Right renal pelvis (tissue), 4 donors: ENCODE measurements around the gene MYH11. TPM values are rescaled to one million over a fixed set of nuclear protein-coding genes. Genes with fewer than 3 reads are reported as not detected.
"Not testable (repeated sequence)": the region's sequence is repeated elsewhere in the genome, so short reads cannot be mapped to it uniquely, and the experiment has no call there.

Source experiments
- DNase-seq, 4 donors: peaks; one replicate each; pipeline ENCODE4 v3.0.0-alpha.2; 2013; ENCODE audit warnings: low read depth in 4 of 4, low spot score in 3 of 4, missing footprints in 1 of 4
- polyA plus RNA-seq, 4 donors: library from polyadenylated mRNA; unstranded; fragments of 120-200 nt; gene quantifications; one replicate each; pipeline ENCODE4 v1.2.1, GENCODE V29; 2013; ENCODE audit not compliant: insufficient read length in 4 of 4

Gene MYH11
- polyA plus RNA-seq, 4 donors, result 11.8 to 16.1 (median 13.7) TPM

DNA sequence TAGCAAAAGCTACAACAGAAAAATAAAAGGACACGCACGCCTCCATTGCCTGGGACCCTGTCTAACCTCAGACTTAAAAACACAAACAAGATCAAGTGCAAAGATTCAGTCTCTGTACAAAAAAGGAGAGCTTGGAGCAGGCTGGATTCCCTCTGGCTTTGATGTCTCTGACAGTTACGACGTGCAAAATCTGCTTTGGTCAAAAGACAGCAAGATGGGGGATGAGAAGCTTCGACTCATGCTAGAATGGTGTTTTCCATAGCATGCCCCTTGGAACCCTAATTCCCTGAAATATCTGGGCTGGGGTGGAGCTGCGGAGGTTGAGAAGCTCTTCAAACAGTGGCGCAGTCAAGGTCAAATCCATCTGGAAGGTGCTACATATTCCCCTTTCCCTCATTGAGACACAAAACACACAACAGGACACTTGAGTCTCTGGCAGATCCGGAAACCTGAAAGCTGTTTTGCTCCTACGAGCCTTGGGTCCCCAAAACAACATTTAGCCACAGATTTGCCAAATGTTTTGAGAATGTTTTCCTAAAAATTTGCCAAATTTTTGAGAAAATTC, 9.1 kb downstream of the MYH11 start:
- peak in 1 of 4 donors; percentile 22 for DNase-seq

DNA sequence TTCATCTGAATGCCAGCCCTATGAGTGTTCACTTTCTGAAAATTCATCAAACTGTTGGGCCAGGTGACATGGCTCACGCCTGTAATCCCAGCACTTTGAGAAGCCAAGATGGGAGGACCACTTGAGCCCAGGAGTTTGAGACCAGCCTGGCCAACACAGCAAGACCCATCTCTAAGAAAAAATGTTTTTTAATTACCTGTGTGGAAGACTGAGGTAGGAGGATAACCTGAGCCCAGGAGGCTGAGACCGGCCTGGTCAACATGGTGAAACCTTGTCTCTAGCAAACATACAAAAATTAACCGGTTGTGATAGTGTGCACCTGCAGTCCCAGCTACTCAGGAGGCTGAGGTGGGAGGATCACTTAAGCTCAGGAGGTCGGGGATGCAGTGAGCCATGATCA, 10.3 kb downstream of the MYH11 start:
- DNase-seq, result no peak

DNA sequence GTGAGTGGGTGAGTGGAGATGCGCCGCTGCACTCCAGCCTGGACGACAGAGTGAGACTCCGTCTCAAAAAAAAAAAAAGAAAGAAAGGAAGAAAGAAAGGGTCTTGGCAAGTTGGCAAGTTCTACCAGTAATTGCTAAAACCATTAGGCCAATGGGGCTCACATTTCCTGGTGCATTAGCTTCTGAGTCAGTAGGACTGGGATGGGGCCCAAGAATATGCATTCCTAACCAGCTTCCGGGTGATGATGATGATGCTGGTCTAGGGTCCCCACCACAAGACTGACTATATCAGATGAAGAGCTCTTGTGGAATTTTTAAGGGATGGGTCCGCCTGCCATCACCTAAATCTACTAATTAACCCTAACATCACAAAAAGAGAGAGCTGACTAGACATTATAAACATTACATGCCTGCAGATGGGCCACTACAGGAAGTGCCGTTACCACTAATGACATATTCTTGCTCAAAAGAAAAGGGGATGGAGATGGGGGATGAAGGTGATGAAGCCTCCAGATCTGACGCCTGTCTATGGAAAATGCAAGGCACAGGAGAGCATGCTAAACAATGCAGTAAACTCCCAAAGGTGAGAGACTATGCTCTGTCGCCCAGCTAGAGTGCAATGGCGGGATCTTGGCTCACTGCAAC, 13.1 kb downstream of the MYH11 start:
- DNase-seq, result no peak

DNA sequence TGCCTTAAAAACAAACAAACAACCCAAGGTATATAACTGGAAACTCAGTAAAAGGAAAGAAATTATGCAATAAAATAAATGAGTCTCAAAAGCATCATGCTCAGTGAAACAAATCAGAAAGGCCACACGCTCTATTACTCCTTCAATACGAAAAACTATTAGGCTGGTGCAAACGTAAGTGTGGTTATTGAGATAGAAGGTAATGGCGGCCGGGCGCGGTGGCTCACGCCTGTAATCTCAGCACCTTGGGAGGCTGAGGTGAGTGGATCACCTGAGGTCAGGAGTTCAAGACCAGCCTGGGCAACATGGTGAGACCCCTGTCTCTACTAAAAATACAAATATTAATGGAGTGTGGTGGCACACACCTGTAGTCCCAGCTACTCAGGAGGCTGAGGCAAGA, 17.6 kb downstream of the MYH11 start:
- DNase-seq, result not testable (repeated sequence)

DNA sequence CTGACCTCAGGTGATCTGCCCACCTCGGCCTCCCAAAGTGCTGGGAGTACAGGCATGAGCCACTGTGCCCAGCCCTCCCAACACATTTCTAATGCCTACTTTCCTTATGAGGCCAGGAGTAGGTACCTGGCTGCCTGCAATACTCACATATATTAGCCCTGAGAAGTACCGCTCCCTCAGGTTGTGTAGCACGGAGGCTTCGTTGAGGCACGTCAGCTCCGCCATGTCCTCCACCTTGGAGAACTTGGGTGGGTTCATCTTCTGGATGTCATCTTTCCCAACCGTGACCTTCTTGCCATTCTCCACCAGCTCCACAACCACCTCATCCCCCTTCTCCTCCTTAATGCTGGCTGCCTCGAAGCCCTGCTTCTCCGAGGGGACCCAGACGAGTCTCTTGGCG, 19.1 kb downstream of the MYH11 start:
- no peak for DNase-seq

DNA sequence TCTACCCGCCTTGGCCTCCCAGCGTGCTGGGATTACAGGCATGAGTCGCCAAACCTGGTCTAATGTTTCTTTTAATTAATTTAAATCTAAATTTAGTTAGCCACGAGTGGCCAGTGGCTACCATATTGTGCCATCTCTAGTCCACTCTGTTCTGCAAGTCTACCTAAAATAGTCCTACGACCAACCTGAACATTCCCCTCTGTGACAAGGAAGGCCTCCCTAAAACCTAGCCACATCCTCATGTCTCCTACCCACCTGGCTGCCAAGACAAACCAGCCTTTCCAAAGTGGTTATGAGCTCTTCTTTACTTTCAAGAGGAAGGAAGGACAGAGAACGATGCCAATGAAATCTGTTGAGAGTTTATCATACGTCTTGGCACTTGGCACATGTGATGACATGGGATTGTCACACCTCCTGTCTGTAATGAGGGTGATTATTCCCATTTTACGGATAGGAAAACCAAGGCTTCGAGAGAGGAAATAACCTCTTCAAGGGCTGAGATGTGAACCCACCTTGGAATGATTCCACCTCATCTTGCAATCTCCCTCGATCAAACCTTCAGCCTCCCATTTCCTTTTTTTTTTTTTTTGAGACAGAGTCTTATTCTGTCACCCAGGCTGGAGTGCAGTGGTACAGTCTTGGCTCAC, 19.7 kb downstream of the MYH11 start:
- DNase-seq, result no peak

DNA sequence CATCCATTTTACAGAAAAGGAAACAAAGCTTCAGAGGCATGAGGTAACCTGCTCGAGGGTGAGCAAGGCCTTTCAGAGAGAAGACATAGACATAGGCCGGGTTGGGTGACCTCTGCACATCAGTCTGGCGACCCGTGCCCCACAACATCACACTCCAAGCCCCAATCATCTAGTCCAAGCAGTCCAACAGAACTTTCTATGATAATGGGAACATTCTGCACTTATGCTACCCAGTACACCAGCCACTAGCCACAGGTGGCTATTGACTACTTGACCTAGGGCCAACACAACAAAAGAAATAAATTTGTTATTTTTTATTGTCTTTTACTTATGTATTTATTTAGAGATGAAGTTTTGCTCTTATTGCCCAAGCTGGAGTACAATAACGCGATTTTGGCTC, 20.8 kb downstream of the MYH11 start:
- no peak for DNase-seq

DNA sequence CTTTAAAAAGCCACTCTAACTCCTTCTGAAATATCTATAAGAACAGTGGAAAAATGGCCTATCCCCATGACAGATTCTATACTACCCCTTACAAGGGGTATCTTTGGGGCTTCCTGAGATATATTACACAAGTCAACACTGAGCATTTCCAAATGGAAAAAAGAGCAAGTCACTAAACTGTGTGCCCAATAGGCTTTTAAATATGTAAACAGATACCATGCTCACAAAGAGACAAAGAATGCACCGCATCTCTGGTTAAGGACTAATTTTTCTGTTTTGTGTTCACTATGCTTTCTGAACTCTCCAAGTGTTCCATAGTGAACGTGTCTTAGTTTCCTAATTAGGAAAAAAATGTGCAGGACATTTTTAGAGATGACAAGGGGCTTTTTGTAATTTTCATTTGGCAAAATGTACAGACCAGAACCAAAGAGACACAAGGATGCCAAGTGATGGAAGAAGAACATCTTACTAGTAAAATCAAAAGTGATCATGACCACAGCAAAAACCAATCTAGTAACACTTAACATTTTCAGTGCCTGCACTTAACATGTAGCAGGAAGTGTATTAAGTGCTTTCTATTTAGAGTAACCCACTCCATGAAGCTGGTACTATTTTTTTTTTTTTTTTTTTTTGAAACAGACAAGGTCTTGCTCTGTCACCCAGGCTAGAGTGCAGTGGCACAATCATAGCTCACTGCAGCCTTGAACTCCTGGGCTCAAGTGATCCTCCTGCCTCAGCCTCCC, 21.5 kb downstream of the MYH11 start:
- no peak for DNase-seq

DNA sequence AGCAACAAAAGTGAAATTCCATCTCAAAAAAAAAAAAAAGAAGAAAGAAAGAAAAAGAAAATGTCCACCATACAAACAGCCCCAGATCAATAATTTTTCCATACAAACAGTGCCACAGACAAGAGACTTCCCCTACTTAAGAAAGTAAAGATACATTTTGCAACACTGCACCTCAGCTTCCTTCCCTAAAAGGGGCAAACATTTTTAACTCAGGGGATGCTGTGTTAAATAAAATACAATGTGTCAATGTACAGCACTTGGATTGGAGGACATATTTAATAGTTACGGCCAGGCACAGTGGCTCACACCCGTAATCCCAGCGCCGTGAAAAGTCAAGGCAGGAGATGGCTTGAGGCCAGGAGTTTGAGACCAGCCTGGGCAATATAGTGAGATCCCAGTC, 22.3 kb downstream of the MYH11 start:
- DNase-seq, result no peak

DNA sequence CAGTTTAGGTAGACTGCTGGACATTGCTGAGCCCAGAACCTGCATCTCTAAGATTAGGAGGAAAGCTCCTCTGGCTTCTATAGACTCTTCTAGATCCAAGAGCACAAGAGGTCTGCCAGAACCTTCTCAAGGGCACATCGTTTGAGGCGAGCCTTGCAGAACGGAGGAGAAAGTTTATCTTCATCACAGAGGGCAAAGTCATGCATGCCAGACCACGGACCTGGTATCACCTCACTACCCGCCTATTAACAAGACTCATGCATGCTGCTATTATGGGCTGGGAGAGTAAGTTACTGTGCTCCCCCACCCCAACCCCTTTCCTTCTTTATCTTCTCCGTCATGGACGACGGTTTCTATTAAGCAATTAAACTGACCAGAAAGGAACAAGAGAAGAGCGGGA, 23.3 kb downstream of the MYH11 start:
- DNase-seq, result no peak

DNA sequence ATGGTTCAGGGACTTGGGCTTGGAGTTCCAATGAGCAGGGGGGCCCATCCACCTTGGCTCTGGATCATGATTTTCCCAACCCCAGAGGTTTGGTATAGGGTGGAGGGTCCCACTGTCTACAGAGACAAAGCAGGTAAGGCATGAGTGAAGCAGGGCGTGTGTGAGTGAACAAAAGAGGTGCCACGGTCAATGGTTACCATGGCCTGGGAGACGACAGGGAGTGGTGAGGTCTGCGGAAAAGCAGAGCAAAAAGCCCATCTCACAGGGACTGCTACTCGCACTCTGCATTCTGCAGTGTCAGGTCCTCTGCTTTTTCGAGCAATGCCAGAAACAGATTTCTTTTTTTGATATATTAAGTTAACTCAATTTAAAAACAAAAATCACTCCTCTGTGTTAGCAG, 24.6 kb downstream of the MYH11 start:
- DNase-seq, result no peak

DNA sequence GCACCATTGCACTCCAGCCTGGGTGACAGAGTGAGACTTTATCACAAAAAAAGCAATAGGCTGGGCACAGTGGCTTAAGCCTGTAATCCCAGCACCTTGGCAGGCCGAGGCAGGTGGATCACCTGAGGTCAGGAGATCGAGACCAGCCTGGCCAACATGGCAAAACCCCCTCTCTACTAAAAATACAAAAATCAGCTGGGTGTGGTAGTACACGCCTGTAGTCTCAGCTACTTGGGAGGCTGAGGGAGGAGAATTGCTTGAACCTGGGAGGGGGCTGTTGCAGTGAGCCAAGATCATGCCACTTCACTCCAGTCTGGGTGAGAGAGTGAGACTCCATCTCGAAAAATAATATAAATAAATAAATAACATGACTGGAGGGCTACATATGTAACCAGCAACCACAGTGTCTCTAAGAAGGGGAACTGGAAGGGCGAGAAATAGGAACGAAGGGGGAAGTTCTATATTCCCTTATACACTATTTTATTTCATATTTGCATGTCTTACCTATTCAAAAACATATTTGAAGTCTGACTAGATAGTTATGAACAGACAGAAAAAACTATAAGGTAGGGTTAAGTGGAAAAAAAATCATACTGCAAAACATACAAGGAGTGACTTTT, 25.9 kb downstream of the MYH11 start:
- DNase-seq, result no peak

DNA sequence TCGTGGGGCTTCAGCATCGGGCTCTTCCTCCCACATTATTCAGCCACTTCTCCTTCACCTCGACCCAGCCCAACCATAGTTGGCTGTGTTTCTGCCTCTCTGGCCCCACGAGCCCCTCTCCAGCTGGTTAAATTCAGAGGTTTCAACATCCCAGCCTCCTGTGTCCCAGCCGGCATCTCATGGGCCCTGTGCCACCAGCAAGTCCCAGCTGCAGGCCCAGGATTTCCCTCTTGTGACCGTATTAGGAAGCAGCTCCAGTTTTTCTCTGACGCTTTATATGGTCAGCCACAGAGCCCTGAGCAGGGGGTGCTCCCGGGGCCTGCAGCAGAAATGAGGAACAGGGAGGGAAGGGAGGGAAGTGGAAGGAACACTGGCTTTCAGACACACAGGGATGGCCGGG, 27.4 kb downstream of the MYH11 start:
- peak in 2 of 4 donors; percentile 20 to 36 for DNase-seq

DNA sequence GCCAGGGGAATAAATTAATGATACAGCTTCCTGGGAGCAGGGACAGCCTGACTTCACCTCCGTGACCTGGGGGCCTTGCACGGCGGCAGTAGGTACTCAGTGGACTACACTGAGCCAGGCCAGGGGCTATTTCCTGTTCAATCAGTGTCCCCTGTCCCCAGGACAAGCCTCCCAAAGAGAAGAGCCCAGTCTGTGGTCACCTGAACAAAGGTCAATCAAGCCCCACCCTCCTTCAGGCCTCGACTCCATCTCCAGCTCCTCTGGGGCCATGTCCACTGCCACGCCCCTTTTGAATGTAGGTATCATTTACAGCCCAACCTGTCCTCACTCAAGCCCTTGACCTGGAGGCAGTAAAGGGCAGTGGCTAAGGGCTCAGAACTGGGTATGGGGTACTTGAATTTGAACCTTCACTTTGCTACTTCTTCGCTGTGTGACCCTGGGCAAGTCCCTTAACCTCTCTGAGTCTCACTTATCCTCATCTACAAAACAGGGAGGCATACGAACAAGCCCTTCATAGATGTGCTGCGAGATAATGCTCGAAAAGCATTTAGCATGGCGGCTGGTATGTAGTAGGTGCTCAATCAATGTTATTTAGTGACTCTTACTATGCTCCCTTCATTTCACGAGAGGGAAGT, 29.0 kb downstream of the MYH11 start:
- DNase-seq, result no peak

DNA sequence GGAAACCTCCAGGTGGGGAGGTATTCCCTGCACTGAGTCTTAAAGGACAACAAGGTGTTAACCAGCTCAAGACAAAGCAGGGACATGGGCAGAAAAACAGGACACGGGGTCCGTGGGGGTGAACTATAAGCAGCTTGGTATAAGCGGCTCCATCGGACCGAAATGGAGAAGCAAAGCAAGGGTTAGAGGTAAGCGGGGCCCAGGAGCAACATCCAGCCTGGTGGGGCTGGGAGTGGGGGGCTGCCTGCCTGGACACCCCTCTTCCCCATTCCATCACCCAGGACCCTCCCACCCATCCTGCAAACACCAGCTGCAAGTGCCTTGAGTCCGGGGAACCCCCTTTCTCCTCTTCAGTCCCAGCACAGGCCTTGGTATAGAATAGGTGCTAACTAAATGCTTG, 29.5 kb downstream of the MYH11 start:
- DNase-seq, result no peak

DNA sequence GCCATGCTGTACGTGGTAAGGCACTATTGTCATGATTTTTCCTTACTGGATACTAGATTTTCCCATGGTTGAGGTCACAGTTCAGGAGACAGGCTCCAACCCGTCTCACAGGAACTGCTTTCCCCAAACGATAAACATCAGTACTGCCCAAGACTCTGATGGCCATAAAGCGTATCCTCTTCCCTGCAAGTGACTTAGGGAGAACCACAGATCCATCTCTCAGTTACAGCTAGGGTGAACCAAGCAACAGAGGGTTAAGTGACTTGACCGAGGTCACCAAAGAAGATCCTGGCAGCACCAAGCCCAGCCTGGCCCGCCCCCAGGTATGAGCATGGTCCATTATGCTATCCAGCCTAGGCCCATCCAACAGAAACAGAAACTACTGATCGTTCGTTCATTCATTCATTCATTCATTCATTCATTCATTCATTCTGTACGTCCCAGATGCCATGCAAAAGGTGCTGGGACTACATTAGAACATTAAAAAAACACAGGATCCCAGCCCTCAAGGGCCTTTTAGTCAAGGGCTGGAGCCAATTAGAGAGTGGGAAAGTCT, 31.0 kb downstream of the MYH11 start:
- no peak for DNase-seq

DNA sequence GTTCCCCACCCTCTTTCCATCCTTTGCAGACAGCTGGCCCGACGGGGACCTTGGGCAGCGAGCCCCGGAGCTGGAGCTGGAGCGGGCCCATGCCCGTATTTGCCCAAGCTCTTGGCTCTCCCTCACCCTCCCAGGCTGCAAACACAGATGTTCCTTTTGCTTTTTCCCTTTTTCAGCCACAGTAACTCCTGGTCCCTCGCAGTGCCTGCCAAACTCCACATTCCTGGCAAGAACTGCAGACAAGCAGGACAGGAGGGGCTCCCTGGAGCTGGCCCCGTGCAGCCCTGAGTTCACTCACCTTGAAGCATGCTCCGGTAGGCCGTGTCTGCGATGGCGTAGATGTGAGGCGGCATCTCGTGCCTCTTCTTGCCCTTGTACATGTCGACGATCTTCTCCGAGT, 33.9 kb downstream of the MYH11 start:
- no peak for DNase-seq

DNA sequence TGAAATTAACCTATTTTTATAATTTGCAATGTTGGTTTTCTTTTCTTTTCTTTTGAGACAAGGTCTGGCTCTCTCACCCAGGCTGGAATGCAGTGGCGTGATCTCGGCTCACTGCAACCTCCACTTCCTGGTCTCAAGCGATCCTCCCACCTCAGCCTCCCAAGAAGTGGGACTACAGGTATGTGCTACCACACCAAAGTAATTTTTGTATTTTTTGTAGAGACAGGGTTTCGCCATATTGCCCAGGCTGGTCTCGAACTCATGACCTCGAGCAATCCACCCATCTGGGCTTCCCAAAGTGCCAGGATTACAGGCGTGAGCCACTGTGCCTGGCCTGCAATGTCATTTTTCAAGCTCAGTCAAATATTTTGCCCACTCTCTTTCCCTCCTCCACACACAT, 36.0 kb downstream of the MYH11 start:
- DNase-seq, result no peak

DNA sequence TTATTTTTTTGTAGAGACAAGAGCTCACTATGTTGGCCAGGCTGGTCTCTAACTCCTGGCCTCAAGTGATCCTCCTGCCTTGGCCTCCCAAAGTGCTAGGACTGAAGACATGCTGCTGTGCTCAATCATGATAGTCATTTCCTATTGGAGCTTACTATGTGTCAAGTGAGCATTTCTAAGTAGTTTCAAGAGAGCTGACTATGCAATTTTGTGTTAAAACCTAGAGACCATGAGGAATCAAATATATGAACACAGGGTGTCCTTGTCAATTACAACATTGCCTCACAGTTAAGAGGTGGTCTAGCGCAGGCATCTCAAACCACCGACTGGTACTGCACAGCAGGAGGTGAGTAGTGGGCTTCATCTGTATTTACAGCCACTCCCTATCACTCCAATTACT, 37.8 kb downstream of the MYH11 start:
- DNase-seq, result no peak

DNA sequence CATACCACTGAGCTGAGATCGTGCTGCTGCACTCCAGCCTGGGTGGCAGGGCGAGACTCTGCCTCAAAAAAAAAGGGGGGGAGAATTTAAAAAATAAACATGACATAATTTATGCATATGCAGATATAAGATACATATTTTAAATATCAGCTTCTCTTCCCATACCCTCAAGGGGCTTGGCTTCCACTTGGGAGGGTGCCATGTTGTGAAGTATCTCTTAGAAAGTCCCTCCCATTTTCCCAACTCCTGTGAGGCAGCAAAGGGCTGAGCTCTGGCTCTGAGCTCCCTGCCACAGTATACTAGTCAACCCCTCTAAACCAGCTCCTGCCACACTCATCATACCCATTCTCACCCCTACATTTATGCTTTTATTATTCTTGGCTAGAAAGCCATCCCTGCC, 39.4 kb downstream of the MYH11 start:
- DNase-seq, result no peak
